GM19468 (cell line): ENCODE data around the gene HOTAIR.

Experiments used
- ATAC-seq: cut with Tn5 transposase; IDR thresholded peaks from one replicate; pipeline ENCODE4 v1.9.1; 2021; ENCODE audit warnings: mild to moderate bottlenecking, moderate library complexity, moderate number of reproducible peaks; ENCODE audit not compliant: unreplicated experiment; ENCODE audit errors: extremely low read depth

Gene HOTAIR

DNA sequence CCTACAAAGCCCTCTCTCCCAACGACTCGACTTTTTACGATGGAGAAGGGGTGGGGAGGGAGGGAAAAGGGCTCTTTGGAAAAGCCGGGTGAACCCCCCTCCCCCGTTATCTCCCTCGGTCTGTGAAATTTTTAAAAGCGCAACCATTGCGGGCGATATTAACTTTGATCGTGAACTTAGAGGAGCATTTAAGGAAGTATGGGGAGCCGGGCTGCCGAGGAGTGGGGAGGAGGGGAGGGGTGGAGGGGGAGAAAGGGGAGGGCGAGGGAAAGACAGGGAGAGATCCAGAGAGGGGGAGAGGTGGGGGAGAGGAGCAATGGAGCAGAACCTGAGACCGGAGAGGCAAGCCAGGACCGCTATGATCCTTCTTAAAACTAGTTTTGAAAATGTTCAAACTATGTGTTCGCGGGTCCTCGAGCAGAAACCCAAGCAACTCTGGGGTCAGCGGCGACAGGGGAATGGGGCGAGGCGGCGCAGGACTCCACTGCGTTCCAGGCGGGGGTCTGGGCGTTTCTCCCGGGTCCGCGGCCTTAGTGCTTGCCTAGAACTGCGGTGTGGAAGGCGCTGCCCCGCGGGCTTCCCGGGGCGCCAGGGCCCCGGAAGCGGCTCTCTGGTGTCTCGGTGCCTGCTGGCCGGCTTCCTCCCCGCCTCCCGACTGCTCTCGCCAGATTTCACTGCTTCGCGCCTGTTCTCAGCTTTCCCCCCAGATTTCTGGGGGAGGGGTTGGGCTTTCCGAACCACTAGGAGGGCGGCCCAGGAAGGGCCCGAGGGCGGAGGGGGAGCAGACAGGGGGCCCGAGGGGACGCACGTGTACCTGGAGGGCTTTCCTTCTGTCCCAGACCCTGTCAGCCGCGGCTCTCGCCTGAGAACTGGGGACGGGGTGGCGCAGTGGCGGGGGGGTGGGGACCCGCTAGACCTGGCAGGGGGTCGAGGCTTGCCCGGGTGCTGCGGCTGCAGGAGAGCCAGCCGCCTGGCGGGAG is at the start of gene HOTAIR:
TSS of gene HOTAIR (minus strand) at position 871 of the 980 bp plus-strand sequence.
- no peak for ATAC-seq

DNA sequence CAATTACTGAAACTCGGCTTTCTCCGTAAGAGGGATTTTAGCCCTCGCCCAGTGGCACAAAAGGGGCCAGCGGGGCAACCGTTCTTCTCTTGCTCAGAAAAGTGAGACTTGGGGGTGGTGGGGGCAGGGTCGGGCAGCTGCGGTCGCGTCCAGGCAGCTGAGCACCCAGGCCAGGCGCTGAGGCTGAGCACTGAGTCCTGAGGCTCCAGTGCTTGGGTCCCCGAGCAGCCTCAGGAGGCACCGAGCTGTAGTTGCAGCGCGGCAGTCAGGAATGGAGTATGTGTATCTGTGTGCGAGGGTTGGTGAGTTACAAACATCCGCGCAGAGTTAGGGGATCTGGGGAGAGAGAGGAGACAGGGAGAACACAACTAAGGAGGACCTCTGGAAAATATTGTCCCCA is 49.4 kb upstream of the HOTAIR start:
- ATAC-seq, result no peak

DNA sequence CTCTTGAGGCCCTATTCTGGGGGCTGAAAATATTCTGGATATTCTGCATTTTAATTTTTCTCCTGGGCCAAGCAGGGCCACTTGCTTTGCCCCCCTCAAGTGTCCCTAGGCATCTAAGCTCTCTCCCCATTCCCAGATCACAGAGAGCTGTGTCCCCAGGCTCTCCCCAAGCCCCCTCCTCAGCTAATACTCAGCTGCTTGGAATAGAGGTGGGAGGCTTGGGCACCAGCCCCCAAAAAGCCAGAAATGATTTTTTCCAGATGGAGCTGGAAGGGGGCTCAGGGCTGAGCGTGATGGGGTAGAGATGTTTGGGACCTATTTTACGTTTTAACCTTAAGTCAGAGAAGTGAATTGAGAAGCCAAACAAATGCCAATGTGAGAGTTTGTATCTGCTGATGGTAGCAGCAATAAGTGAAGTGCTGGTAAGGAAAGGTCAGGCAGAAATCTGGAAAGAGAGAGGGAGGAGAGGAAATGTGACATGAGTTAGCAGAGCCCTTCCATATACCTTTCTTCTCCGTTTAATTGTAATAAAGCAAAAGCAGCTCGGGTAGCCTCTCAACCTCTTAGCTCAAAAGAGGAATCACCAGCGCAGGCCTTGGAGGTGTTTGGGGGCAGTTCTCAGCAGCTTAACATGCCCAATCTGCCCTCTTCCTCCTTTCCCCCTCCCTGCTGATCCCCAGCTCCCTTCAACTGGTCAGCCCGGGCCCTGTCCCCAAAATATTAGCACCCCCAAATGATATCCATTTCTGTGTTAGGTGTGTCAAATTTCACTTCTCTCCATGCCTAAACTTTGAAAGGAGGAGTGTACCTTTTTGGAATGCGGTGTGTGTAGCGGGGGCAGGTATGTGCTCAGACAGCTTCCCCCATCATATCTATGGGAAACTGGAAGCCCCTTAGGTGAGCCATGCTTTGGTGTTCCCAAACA is 48.5 kb upstream of the HOTAIR start:
- ATAC-seq, result no peak

DNA sequence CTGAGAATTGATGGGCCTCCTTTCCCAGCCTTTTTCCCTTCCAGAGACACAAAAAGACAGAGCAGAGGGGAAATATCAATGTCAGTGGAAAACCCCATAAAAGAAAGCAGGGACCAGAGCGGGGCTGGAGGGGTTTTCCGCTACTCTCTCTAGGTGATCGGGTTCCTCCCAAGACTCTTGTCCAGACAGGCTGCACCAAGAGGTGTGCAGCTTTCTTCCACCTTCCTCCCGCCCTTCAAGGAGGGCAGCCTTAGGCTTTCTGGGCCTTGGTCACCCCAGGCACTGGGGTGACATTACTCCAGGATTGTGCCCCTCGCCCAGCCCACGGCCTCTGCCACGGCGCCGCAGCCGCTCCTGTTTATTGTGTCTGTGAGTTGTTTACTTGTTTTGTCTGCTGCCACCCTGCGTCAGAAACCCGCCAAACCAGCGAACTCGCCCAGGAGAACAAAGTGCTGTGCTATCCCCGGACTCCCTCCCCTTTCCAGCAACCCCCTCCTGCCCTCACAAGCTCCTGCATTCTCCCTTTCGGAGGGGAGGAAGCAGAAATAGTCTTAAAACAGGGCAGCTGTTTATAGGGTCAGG is 46.8 kb upstream of the HOTAIR start:
- ATAC-seq, result no peak

DNA sequence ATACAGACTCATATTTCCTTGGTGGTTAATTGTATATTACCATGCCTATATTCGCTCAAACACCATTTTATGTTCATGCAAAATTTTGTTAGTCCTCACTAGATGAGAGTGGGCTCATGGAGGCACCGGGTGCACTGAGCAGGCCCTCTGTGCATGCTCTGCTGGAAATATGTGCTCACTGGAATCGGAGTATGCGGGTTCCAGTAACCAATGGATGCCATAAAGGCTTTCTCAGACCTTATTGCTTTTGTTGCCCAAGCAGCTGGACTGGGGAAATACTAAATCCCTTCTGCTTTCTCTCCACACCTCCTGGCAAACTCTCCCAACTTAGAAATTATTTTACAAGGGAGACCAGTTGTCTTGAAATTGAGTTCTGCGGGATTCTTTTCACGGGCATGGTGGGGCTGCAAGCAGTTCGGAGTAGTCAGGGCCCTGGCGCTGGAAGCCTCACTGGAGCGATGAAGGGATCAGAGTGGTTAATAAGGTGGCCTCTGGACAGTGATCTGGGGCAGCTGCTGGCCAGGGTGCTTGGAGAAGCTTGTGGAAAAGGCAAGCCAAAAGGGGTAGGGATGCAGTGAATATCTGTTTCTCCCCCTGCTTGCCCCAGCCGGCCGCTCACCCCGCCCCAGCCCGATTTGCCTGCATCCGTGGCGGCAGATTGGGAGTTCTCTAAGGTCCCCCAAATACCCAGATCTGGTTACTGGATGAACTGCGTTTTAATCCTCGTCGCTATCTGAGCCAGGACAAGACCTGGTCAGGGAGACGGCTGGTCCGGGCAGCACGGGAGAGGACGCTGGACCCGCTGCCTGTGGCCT is 46.0 kb upstream of the HOTAIR start:
- no peak for ATAC-seq

DNA sequence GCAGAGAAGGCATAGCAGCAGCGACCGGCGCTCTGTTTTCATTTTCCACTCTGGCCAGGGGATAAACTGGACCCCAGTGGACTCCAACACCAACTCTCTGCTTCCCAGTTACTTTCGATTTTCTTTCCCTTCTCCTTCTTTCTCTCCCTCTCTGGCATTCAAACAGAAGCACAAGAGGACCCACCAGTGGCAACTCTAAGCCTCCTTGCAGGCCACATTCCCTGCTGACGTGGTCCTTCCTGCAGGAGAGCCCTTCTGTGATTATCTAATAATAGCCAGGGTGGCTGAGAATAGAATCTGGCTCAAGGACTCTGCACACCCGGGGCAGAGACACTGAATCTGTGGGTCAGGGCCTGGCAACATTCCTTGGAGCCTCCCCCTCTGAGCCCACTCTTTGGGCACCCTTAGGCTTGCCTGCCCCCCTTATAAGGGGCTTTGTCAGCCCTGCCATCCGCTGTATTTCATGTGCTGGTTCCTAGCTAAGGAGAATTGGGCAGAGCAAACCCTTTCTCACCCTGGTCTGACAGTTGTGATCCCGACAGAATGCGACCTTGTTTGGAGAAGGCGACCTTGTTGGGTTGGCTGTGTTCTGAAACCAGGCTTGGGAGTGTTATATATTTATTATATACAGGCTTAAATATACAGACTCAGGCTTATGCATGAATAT is 45.3 kb upstream of the HOTAIR start:
- no peak for ATAC-seq

DNA sequence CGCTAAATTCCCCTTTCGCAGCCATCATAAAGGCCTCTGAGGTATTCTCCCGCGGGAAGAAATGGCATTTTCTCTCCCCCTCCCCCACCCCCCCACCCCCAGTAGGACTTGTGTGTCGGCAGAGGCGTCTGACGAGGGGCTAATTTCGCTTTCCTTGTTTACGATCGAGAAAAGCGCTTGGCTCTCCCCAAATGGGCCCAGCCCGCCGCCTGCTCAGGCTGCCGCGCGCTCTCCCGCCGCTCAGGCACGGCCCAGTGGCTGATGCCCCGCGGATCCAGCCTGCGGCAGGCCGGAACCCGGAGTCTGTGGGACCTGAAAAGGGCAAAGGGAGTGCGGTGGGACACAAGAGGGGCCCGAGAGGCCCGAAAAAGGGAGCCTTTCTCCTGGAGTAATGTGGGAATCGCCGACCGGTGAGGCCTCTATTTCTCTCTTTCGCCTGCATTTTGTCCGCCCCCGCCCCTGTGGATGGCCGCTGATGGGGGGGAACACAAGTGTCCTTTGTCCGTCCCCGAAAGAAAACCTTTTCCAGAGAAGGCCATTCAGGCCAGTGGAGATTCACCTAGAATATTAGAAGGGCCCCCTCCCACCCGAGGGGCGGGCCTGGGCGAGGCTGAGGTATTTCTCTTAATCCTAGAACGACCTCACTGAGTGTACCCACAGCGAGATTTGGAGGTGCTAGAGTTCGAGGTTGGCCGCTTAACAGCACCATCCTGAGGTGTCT is 44.5 kb upstream of the HOTAIR start:
- ATAC-seq, result no peak

DNA sequence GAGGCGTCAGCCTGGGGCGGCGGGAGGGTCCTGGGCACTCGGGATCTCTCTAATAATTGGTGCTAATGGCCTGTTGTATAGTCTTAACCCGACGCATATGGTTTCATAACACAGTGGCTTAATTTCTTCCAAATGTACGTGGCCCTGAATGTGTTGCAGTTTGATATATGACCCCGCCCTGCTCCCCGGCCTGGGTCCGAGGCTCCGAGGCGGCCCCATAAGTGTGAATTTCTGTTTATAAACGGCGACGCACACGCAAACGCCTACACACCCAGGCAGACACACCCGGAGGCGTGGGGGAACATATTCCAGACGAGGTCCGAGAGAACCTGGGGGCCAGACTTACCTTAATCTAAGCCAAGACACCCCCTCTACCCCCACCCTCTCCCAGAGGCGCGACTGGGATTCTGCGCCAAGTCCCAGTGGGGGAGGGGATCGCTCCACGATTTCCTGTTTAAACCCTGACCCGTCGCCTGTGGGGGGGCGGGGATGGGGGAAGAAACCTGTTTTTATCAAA is 43.8 kb upstream of the HOTAIR start:
- no peak for ATAC-seq

DNA sequence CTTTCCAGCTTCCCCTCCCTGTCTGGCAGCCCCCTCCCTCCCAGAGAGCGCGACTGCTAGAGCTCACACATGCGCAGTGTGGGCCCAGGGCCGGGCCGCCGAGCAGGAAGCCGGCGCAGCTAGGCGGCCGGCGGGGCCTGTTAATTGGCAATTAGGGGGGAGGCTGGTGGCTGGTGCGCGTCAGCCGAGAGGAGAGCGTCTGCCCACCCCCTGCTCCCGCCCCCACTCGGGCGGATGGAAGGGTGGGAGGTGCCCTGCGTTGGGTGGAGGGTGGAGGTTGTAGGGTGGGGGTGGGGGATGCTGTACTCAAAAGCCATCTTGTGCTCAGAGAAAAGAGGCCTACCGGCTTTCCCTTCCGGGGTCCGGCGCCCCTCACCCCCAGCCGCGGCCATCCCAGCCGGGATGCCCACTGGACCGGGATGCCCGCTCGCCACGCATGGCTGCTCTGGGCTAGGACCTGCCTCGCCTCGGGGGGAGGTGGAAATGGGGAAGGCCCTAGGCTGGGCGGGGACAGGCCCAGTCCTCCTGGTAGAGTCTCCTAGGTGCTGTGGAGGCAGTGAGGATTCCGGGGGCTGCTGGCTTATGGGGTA is 43.2 kb upstream of the HOTAIR start:
- peak; percentile 58 for ATAC-seq

DNA sequence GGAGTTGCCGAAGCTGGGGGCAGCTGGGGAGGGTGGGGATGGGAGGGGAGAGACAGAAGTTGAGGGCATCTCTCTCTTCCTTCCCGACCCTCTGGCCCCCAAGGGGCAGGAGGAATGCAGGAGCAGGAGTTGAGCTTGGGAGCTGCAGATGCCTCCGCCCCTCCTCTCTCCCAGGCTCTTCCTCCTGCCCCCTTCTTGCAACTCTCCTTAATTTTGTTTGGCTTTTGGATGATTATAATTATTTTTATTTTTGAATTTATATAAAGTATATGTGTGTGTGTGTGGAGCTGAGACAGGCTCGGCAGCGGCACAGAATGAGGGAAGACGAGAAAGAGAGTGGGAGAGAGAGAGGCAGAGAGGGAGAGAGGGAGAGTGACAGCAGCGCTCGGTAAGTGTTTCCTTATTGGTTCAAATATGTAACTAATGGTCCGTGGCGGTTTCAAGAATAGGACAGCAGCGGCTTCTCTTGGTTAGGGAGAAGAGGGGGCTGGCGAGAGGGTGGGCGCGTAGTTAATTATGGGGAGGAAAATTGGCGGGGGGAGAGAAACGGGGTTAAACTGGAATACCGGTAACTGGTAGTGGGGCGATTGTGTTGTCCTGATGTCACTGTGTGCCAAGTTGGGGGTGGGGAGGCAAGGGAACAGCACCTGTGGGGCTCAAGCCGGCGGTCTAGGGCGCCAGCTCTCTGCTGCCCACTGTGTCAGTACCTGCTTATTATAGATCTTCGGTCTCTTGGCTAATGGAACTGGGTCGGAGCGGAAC is 42.5 kb upstream of the HOTAIR start:
- no peak for ATAC-seq

DNA sequence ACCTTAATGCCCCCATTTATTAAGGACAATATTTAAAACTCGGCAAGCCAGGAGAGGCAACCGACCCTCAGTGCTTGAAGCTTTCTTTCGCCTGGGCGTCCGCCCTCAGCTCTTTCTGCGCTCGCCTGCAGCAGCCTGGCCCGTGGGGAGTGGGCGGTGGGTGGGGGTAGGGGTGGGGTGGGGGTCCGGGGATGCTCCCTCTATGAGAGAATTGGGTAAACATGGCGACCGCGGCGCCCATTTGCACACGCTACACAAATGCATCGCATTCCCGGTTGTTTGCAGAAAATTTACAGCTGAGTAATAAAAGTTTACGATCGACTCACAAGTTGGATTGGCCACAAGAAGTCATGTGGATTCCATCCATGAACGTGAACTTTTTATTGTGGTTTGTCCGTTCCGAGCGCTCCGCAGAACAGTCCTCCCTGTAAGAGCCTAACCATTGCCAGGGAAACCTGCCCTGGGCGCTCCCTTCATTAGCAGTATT is 41.8 kb upstream of the HOTAIR start:
- no peak for ATAC-seq

DNA sequence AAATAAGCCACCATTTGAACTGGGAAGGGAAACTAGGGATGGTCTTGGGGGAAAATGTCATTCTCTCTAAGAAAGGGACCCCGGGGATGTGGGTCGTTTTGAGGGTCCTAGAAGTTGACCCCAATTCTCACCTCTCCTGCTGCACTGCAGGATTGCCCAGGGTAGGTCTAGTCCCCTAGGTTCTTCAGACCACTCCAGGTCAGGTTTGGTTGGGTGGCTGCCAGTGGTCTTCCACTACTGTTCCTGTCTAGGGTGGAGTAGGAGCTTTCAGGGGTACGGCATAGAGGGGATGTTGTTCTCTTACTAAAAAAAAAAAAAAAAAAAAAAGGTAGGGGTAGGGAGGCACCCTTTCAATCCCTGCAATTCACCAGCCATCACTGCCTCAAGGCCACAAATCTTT is 41.3 kb upstream of the HOTAIR start:
- ATAC-seq, result no peak

DNA sequence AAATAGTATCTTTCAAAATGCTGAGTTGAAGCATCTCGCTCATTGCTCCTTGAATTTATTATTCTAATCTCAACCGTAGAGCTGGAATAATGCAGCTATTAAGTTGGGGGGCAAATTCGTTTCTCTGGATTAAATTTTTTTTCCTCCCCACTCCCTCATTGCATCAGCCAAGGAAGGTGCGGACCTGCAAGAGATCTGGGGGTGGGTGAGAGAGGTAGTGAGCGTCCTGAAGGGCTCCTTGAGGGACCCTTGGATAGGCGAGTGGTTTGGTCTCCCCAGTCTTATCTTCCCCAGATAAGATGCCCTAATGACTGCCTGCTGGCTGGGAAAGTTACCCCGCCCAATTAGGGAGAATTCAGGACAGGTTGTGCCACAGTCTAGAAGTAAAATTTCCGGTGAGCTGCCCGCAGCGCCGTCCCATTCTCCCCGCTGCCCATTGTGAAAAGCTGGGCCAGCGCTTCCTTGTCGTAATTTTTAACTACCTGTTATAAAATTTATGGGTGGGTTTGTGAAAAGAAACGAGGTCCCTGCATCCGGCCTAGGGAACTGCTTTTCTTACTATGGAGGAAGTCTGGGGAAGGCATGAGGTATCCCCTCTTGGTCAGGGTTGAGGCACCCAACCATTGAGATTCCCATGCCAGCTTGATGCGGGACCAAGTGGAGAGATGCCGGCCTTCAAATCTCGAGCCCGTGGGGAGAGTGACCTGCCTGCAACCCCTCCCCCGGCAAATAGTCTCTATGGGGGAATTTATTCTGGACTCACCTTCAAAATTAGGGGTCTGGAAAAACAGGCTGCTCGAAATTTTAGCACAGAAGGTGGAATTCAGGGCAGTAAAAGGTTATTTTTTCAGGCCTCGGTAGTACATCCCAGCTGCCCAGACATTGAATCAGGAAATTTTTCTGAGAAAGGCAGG is 40.5 kb upstream of the HOTAIR start:
- no peak for ATAC-seq

DNA sequence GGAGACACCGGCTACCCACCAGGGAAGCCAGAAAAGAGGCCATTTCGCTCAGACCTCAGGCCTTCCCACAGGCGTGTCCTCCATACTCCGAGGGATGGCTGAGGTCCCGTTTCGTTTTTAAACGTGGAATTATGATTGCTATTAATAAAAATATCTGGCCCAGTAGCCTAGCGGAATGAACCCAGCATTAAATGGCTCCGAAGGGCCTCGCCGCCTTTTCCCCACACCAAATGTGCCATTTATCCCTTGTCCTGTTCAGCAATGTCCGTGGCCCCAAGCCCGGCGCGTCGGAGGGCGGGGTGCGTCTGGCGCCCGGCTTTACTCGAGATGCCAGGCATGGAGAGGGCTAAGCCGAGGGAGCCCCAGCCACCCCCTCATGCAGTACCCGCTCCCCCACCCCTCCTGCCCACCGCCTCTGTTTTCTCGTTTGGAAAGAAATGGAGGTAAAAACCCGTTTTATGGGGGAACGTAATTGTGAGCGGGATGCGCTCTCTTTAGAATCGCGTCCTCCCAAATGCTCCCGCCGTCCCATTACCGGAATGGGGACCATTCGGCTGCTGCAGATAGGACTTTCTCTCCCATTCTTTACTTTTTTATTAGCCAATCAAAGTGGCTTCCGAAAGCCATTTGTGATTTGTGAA is 39.7 kb upstream of the HOTAIR start:
- no peak for ATAC-seq

DNA sequence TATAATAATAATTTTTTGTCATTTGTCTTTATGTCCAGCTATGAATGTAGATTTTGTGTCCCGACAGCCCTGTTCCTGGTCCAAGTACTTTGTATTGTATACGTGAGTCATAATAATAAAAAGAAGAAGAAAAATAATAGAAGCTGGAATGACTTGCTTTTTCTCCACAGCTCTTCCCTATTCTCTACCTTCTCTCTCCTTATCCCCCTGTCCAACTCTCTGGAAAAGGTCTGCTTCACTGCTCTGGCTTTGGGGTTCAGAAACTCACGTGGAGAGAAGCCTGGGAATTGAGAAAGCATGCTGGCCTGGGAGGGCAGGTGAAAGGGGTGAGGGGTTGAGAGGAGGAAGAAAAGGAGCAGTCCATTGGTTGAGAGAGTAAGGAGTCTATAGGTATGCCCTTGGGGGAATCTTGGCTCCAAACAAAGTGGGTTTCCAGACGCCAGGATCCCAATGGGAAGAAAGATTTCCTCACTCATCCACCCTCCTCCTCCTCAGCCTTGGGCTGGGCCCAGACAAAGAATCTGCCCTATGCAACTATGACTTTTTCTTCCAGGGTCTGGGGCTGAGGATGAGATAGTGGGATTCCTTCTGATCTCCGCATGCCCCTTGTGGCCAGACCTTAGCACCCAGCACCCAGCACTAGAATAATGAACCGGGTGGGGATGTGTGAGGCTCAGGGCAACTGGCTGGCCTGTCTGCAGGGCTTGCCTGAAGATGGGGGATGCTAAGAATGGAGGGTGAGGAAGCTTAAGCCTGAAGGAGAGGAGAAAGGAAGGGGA is 38.1 kb upstream of the HOTAIR start:
- no peak for ATAC-seq
